Measurements from ENCODE around the gene JAM3.
"Not testable (repeated sequence)": the region's sequence is repeated elsewhere in the genome, so short reads cannot be mapped to it uniquely, and the experiment has no call there.

JAM3 gene

DNA sequence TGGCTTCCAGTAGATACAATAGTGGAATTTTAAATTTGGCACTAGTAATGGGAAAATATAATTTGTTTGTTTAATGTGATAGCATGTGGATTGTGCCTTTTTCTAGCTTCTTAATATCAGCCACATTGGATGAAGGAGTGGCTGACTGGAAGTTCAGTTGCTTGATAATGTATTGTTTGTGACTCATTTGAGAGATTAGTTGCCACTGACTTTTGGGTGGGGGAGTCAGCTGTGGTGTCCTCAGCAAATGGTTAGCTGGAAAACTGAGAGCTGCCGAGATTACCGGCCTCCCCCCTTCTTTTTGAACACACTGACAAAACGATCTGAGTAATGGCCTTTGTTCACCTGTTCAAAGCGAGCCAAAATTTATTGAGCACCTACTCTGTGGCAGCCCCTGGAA is 5.5 kb downstream of the JAM3 start:
- H3K27me3 ChIP-seq (ENCODE audit: control insufficient read depth, insufficient read depth, low read length, poor library complexity, severe bottlenecking) = no peaks in the 10 kb centered on the region
- peaks cover 22% of the 10 kb centered on the region for H3K4me1 ChIP-seq (ENCODE audit: control insufficient read depth, insufficient read depth, low read length)
- H3K4me3 ChIP-seq (ENCODE audit: insufficient read depth, low read depth, low read length) = no peak overlapping the region
- no peaks in the 10 kb centered on the region for H3K36me3 ChIP-seq (ENCODE audit: control insufficient read depth, insufficient read depth, low read length)
- H3K27ac ChIP-seq (ENCODE audit: insufficient read depth, low read depth, low read length, poor library complexity, severe bottlenecking) = no peak overlapping the region
- H3K9me3 ChIP-seq (ENCODE audit: control insufficient read depth, low read length) = no peaks in the 10 kb centered on the region
- 86 to 90% methylated on average over 4 of the region's 4 CpGs for WGBS, 2 experiments

DNA sequence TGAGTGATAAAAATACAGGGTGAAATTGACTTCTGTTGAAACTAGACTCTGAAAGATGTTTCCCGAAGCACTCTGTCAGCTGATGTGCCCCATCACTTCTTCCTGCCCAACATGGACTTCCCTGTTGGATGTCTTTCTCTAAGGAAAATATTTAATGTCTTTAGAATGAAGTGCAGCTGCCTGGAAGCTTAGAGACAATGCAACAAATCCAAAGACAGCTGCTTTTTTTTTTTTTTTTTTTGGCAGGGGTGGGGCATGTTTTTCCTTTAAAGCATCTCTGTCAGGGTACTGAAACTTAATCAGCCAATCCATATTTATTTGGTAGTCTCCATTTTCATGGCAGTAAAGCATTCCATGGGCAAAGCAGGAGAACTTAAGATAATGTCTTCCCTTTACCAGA is 5.9 kb downstream of the JAM3 start:
- WGBS, 2 experiments = 94 to 100% methylated on average over 1 of the region's 1 CpG
- H3K36me3 ChIP-seq (ENCODE audit: control insufficient read depth, insufficient read depth, low read length) = no peaks in the 10 kb centered on the region
- no peak overlapping the region for H3K4me3 ChIP-seq (ENCODE audit: insufficient read depth, low read depth, low read length)
- H3K27ac ChIP-seq (ENCODE audit: insufficient read depth, low read depth, low read length, poor library complexity, severe bottlenecking) = no peak overlapping the region
- H3K9me3 ChIP-seq (ENCODE audit: control insufficient read depth, low read length) = no peaks in the 10 kb centered on the region
- no peaks in the 10 kb centered on the region for H3K27me3 ChIP-seq (ENCODE audit: control insufficient read depth, insufficient read depth, low read length, poor library complexity, severe bottlenecking)
- H3K4me1 ChIP-seq (ENCODE audit: control insufficient read depth, insufficient read depth, low read length) = peaks cover 22% of the 10 kb centered on the region

- Histone ChIP-seq H3K4me3 (ENCODE audit: insufficient read depth, low read depth, low read length) (no peak overlapping the region), H3K27me3 (ENCODE audit: control insufficient read depth, insufficient read depth, low read length, poor library complexity, severe bottlenecking) (no peaks in the 10 kb centered on the region), H3K4me1 (ENCODE audit: control insufficient read depth, insufficient read depth, low read length) (no peaks in the 10 kb centered on the region), H3K9me3 (ENCODE audit: control insufficient read depth, low read length) (no peaks in the 10 kb centered on the region), H3K27ac (ENCODE audit: insufficient read depth, low read depth, low read length, poor library complexity, severe bottlenecking) (no peak overlapping the region), H3K36me3 (ENCODE audit: control insufficient read depth, insufficient read depth, low read length) (no peaks in the 10 kb centered on the region)
- 86 to 95% methylated on average over 5 of the region's 5 CpGs for WGBS, 2 experiments
Observed at GRCh38 chr11:134079317-134079716, 10.4 kb downstream of the JAM3 start.

- H3K36me3 ChIP-seq (ENCODE audit: control insufficient read depth, insufficient read depth, low read length); H3K27me3 ChIP-seq (ENCODE audit: control insufficient read depth, insufficient read depth, low read length, poor library complexity, severe bottlenecking); H3K9me3 ChIP-seq (ENCODE audit: control insufficient read depth, low read length); H3K27ac ChIP-seq (ENCODE audit: insufficient read depth, low read depth, low read length, poor library complexity, severe bottlenecking); H3K4me1 ChIP-seq (ENCODE audit: control insufficient read depth, insufficient read depth, low read length); H3K4me3 ChIP-seq (ENCODE audit: insufficient read depth, low read depth, low read length): not testable (repeated sequence)
- 92 to 94% methylated on average over 3 of the region's 3 CpGs for WGBS, 2 experiments
Observed at GRCh38 chr11:134081258-134081657, 12.4 kb downstream of the JAM3 start.

DNA sequence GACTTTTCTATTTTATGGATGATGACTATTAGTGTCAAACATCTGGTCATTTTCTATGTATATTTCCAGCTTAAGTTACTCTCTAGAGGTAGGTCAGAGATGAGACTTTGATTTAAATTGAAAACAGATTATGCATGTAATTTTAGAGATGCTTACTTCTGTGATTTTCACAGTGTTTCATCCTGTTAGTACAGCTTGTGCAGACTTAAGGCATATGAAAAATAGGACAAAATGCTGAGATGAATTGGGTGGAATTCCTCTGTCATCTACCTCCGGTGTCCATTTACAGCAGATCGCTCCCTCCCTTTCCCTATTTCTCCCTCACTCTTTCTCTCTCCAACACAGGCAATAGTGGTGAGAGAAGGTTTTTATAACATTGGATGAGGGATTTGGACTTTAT is 14.1 kb downstream of the JAM3 start:
- no CpG with 5 or more reads among the region's 2 CpGs for WGBS, 2 experiments
- no peaks in the 10 kb centered on the region for H3K4me1 ChIP-seq (ENCODE audit: control insufficient read depth, insufficient read depth, low read length)

DNA sequence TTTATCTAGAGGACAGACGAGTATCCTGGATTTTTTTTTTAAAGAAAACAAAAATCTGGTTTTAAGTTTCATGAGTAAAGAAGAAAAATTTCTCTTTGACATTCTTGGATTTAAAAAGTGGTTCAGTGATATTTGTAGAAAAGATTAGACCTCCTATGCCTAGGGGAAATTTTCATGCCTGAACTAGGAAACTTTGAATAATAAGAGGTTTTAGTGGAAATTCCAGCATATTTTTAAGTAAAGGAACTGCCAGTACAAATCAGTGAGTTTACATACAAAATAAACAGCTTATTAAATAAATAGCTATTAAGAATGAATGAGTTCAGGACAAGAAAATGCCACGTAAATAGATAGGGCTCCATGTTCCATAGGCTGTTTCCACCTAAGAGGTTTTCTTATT is 17.5 kb downstream of the JAM3 start:
- Histone ChIP-seq H3K27ac (ENCODE audit: insufficient read depth, low read depth, low read length, poor library complexity, severe bottlenecking) (no peak overlapping the region), H3K4me3 (ENCODE audit: insufficient read depth, low read depth, low read length) (no peak overlapping the region), H3K36me3 (ENCODE audit: control insufficient read depth, insufficient read depth, low read length) (no peaks in the 10 kb centered on the region), H3K4me1 (ENCODE audit: control insufficient read depth, insufficient read depth, low read length) (no peaks in the 10 kb centered on the region), H3K9me3 (ENCODE audit: control insufficient read depth, low read length) (no peaks in the 10 kb centered on the region), H3K27me3 (ENCODE audit: control insufficient read depth, insufficient read depth, low read length, poor library complexity, severe bottlenecking) (no peaks in the 10 kb centered on the region)
- 94 to 99% methylated on average over 2 of the region's 2 CpGs for WGBS, 2 experiments

More for the DNA sequence above, 14.1 kb downstream of the JAM3 start:
- no peaks in the 10 kb centered on the region for H3K27me3 ChIP-seq (ENCODE audit: control insufficient read depth, insufficient read depth, low read length, poor library complexity, severe bottlenecking)
- H3K9me3 ChIP-seq (ENCODE audit: control insufficient read depth, low read length) = no peaks in the 10 kb centered on the region
- no peak overlapping the region for H3K4me3 ChIP-seq (ENCODE audit: insufficient read depth, low read depth, low read length)
- no peaks in the 10 kb centered on the region for H3K36me3 ChIP-seq (ENCODE audit: control insufficient read depth, insufficient read depth, low read length)
- H3K27ac ChIP-seq (ENCODE audit: insufficient read depth, low read depth, low read length, poor library complexity, severe bottlenecking) = no peak overlapping the region

DNA sequence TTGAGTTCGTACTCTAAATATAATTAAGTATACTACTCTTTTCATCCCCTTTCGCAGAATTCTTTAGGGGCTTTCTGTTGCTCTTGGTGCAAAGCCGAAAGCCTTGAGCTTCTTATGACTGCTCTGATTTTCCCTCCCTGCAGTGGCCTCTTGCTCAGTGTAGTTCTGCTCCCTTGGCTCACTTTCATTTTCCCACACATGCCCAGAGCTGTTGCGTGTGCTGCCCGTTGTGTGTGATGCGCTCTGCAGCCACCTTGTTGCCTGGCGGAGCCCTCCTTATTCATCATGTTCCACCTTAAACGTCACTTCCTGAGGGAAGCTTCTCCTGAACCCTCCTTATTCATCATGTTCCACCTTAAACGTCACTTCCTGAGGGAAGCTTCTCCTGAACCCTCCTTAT is 23.1 kb downstream of the JAM3 start:
- not testable (repeated sequence) for H3K4me3 ChIP-seq (ENCODE audit: insufficient read depth, low read depth, low read length); H3K9me3 ChIP-seq (ENCODE audit: control insufficient read depth, low read length); H3K4me1 ChIP-seq (ENCODE audit: control insufficient read depth, insufficient read depth, low read length); H3K27me3 ChIP-seq (ENCODE audit: control insufficient read depth, insufficient read depth, low read length, poor library complexity, severe bottlenecking); H3K27ac ChIP-seq (ENCODE audit: insufficient read depth, low read depth, low read length, poor library complexity, severe bottlenecking); H3K36me3 ChIP-seq (ENCODE audit: control insufficient read depth, insufficient read depth, low read length)
- 96 to 97% methylated on average over 7 to 8 of the region's 9 CpGs for WGBS, 2 experiments

DNA sequence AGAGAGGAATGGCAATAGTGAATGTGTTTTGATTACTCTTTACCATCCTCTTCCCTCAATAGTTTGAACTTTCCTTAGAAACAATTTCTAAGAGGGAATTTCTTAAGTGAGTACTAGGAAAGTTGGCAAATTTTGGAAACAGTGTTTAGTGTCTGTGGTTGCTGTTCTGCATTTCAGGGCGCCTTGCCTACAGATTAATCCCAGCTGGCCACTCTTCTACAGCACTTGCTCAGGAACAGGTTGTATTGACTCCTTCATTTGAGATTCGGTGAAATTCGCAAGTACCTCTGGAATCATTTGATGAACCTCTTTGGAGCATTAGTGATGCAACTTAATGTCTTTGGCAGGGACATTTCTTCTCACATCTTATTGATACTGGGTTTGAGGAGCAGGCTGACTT is 28.3 kb downstream of the JAM3 start:
- 89 to 95% methylated on average over 3 of the region's 3 CpGs for WGBS, 2 experiments
- Histone ChIP-seq H3K4me3 (ENCODE audit: insufficient read depth, low read depth, low read length) (no peak overlapping the region), H3K36me3 (ENCODE audit: control insufficient read depth, insufficient read depth, low read length) (no peaks in the 10 kb centered on the region), H3K27me3 (ENCODE audit: control insufficient read depth, insufficient read depth, low read length, poor library complexity, severe bottlenecking) (no peaks in the 10 kb centered on the region), H3K9me3 (ENCODE audit: control insufficient read depth, low read length) (no peaks in the 10 kb centered on the region), H3K4me1 (ENCODE audit: control insufficient read depth, insufficient read depth, low read length) (peaks cover 4% of the 10 kb centered on the region), H3K27ac (ENCODE audit: insufficient read depth, low read depth, low read length, poor library complexity, severe bottlenecking) (no peak overlapping the region)

- H3K4me3 ChIP-seq (ENCODE audit: insufficient read depth, low read depth, low read length) = no peak overlapping the region
- no peaks in the 10 kb centered on the region for H3K36me3 ChIP-seq (ENCODE audit: control insufficient read depth, insufficient read depth, low read length)
- peaks cover 4% of the 10 kb centered on the region for H3K4me1 ChIP-seq (ENCODE audit: control insufficient read depth, insufficient read depth, low read length)
- H3K9me3 ChIP-seq (ENCODE audit: control insufficient read depth, low read length) = no peaks in the 10 kb centered on the region
- no peak overlapping the region for H3K27ac ChIP-seq (ENCODE audit: insufficient read depth, low read depth, low read length, poor library complexity, severe bottlenecking)
- H3K27me3 ChIP-seq (ENCODE audit: control insufficient read depth, insufficient read depth, low read length, poor library complexity, severe bottlenecking) = no peaks in the 10 kb centered on the region
- 84 to 90% methylated on average over 3 of the region's 3 CpGs for WGBS, 2 experiments
Observed at GRCh38 chr11:134098566-134099184, 29.8 kb downstream of the JAM3 start.

DNA sequence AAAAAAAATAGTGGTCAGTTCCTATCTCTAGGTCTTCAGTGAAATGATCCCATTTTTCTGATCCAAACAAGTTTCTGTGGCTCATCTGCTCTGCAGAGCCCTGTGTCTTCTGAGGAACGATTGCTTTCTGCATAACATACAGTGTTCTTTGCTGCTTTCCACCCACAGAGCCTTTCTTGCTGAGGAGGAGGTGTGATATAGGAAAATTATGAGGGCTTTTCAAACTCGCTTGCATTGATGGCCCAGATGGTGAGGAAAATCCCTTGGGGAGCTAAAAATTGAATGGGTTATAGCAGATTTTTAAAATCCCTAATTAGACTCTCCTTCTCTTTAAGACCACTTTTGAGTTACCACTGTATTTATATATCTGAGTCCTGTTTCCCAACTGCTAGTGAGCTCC is 31.3 kb downstream of the JAM3 start:
- H3K27me3 ChIP-seq (ENCODE audit: control insufficient read depth, insufficient read depth, low read length, poor library complexity, severe bottlenecking) = no peaks in the 10 kb centered on the region
- no peaks in the 10 kb centered on the region for H3K36me3 ChIP-seq (ENCODE audit: control insufficient read depth, insufficient read depth, low read length)
- H3K27ac ChIP-seq (ENCODE audit: insufficient read depth, low read depth, low read length, poor library complexity, severe bottlenecking) = no peak overlapping the region
- H3K9me3 ChIP-seq (ENCODE audit: control insufficient read depth, low read length) = no peaks in the 10 kb centered on the region
- 93 to 100% methylated on average over 2 of the region's 2 CpGs for WGBS, 2 experiments
- H3K4me3 ChIP-seq (ENCODE audit: insufficient read depth, low read depth, low read length) = no peak overlapping the region
- H3K4me1 ChIP-seq (ENCODE audit: control insufficient read depth, insufficient read depth, low read length) = peaks cover 4% of the 10 kb centered on the region

GRCh38 chr11:134101282-134101681 is 32.4 kb downstream of the JAM3 start:
- Histone ChIP-seq H3K27me3 (ENCODE audit: control insufficient read depth, insufficient read depth, low read length, poor library complexity, severe bottlenecking) (no peaks in the 10 kb centered on the region), H3K4me1 (ENCODE audit: control insufficient read depth, insufficient read depth, low read length) (peaks cover 3% of the 10 kb centered on the region), H3K27ac (ENCODE audit: insufficient read depth, low read depth, low read length, poor library complexity, severe bottlenecking) (no peak overlapping the region), H3K36me3 (ENCODE audit: control insufficient read depth, insufficient read depth, low read length) (no peaks in the 10 kb centered on the region), H3K9me3 (ENCODE audit: control insufficient read depth, low read length) (no peaks in the 10 kb centered on the region), H3K4me3 (ENCODE audit: insufficient read depth, low read depth, low read length) (no peak overlapping the region)
